ENCODE results near the gene RAD51D.
"Not testable (repeated sequence)": the region's sequence is repeated elsewhere in the genome, so short reads cannot be mapped to it uniquely, and the experiment has no call there.

The RAD51D gene

DNA sequence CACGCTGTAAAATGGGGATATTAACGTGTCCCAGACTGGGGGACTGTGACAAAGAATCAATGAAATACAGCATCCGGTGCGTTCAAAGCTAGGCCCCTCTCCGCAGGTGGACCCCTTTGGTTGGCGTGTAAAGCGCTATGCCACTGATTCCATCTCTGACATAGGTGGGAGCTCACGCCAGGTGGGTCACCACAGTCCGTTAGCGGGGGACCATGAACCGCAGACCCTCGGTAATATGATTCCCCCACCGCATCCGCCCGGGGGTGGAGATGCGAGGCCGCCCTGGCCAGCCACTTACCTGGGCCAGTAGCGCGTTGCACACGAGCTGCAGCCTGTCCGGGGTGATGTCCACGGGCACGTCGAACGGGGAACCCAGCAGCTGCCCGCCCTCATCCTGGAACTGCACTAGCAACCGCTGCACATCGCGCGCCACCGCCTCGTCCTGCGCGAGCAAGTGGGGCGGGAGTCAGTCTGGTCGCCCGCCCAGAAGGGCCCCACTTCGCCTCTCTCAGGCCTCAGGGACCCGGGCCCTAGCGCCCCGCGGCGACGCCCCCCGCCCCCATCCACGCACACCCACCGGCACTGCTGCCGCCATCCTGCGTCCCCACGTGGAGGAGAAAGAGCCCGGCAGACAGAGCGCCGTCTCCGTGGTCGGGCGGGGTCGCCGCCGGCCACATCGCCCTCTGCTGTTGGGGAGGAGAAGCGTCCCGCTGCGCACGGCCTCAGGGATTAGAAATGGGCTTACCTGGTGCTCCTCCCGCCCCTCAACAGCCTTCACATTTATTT, 22.2 kb upstream of the RAD51D start, which contains the start of gene NLE1:
Gene NLE1, minus strand, starts transcription at position 623 of the 786 bp plus-strand sequence. Its CDS starts 28 bp downstream, at position 595.
- peak; percentile 47 to 78 for DNase-seq

DNA sequence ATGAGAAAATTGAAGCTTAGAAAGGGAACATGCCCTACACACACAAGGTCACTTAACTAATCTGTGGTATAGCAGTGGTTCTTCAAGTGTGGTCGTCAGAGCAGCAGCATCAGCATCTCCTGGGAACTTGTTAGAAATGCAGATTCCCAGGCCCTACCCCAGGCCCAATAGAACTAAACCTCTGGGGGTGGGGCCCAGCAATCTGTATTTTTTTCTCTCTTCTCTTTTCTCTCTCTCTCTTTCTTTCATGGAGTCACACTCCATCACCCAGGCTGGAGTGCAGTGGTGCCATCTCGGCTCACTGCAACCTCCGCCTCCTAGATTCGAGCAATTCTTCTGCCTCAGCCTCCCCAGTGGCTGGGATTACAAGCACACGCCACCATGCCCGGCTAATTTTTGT, 18.6 kb upstream of the RAD51D start:
- DNase-seq: no peak

DNA sequence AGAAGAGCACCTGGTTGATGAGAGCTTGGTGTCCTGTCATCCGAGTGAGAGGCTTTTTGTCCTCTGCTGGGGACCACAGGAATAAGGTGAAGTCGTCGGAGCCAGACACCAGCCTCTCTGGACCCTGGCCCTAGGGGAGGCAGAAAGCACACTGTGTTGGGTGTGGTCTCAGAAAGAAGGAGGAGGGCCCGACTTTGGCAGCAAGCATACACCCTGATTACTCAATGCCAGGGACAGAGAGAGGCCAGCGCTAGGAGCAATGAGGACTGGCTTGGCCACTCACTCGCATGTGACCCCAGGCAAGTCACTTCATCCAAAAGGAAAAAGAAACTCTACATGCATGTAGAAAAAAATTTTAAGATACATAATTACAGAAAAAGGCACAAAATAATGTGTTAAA, 15.7 kb upstream of the RAD51D start:
- no peak for DNase-seq

- DNase-seq: no peak
These were observed 13.3 kb upstream of the RAD51D start for GRCh38 chr17:35132816-35133550.

- DNase-seq: no peak
These were observed 12.4 kb upstream of the RAD51D start for GRCh38 chr17:35132099-35132498.

- DNase-seq: no peak
These were observed 10.7 kb upstream of the RAD51D start for GRCh38 chr17:35130392-35130791.

DNA sequence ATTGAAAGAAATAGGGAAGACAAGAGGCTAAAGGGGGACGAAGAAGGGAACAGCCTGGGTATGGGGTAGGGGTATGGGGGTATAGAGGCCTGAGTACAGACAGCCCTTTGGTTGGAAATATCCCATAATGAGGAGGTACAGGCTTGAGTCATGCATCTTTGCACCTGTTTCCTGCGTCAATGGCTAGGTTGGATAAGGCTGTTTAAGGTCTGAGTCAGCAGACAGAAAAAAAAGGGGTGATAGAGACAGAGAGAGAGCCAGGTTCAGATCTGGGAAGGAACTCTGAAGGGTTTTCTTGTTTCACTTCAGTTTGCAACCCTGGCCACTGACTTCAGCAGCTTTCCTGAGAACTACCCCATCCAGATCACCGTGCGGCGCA, 10.3 kb upstream of the RAD51D start:
- DNase-seq: no peak

DNA sequence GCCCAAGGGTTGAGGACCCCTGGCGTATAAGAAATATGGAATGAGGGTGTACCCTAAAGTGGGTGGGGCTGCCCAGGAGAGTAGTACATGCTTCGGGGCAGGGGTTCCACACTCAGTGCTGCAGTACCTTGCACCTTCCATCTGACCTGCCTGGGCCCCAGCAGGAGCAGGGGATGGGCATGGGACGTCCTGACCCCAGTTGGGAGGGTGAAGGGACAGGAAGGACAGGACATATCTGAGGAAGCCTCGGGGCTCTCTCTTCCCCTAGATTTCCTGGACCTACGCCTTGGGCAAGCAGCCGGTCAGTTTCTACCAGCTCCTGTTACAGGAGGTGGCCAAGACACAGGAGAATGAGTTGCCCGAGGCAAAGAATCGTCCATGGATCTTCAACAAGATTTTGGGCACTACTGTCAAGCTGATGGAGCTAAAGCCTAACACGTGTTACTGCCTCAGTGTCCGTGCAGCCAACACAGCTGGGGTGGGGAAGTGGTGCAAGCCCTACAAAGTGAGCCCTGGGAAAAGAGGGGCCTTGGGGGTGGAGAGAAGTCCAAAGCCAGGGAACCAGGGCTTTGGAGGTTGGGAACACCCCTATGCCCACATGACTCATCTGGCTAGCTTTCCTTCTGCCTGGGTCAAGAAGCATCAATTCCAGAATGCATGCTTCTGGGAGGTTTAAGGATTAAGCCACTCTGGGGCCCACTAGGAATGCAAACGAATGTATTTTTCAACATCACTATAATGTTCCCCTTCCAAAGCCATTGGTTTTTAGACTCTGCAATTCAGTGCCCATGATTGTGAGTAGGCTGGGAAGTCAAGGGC, 9.7 kb upstream of the RAD51D start:
- no peak for DNase-seq

DNA sequence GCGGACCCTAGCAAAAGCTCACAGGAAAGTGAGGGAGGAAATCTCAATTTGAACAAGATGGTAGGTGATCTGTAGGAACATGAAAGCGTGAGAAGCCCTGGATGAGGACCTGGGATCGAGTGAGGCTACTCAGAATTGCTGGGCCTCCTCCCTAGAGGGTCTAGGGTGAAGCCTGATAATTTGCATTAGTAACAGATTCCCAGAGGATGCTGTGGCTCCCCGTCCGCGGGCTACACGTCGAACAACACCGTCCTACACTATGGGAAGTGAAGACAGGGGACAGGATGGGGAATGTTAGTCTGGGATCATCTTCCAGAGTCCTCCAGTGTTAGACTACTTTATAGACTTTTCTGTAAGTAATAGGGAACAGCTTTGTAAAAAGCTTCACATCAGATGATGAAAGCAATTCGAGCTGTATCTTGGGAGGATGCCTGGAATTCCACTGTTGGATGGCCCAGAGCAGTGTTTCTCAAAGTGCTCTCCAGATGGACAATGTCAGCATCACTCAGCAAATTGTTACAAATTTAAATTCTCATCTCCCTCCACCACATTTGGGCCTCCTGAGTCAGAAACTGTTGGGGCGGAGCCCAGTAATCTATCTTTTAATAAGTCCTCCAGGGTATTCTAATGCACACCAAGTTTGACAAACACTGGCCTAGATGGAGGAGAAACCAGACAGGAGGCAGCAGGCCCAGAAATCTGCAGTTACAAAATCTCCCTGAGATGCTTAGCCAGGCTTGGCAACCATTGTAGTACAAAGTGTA, 8.3 kb upstream of the RAD51D start:
- DNase-seq: no peak

- DNase-seq: no peak
These were observed 1.7 kb upstream of the RAD51D start, which contains the start of gene FNDC8 for GRCh38 chr17:35121315-35121714. Gene FNDC8, plus strand, starts transcription at chr17:35121615. Its CDS starts 79 bp downstream, at chr17:35121694.

GRCh38 chr17:35117984-35118383, 1.7 kb downstream of the RAD51D start:
- DNase-seq: peak; percentile 23 to 52

GRCh38 chr17:35116845-35117244, 2.8 kb downstream of the RAD51D start:
- no peak for DNase-seq

GRCh38 chr17:35110791-35111190, 8.9 kb downstream of the RAD51D start:
- not testable (repeated sequence) for DNase-seq

DNA sequence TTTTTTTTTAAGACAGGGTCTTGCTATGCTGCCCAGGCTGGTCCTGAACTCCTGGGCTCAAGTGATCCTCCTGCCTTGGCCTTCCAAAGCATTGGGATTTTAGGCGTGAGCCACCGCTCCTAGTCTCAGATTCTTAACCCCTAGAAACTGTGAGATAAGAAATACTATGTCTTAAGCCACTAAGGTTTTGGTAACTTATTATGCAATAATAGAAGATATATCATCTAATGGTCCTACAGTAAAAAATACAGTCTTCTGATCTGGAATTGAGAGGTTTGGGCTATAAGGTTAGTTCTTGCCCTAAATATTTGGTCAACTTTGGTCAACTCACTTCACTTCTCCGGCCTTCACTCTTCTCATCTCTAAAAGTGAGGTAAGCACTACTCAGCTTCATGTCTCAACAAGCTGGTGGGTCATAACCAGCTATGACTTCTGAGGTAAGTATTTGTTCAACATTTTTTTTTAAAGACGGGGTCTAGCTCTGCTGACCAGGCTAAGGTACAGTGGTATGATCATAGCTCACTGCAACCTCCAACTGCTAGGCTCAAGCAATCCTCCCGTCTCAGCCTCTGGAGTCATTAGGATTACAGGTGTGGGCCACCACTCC, 14.7 kb downstream of the RAD51D start:
- DNase-seq: no peak

GRCh38 chr17:35103271-35103670, 16.4 kb downstream of the RAD51D start:
- no peak for DNase-seq

GRCh38 chr17:35101725-35102124, 17.9 kb downstream of the RAD51D start:
- DNase-seq: no peak

DNA sequence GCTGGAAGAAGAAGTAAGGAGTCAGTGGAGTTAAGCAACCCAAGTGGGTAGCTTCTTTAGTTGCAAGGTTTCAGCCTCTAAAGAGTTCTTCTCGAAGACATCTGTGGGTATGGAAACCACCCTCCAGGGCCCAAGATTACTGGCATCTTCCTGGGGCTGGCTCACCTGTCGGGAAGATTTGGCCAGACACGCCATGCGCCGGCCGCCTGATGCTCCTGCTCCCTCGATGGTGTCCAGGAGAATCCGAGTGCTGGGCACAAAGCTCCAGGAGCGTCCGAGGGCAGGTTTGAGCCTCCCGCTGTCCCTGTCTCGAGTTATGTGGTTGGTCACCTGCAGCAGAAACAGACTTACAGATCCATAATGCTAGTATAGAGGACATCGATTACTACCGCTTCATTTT, 18.6 kb downstream of the RAD51D start:
- no peak for DNase-seq

DNA sequence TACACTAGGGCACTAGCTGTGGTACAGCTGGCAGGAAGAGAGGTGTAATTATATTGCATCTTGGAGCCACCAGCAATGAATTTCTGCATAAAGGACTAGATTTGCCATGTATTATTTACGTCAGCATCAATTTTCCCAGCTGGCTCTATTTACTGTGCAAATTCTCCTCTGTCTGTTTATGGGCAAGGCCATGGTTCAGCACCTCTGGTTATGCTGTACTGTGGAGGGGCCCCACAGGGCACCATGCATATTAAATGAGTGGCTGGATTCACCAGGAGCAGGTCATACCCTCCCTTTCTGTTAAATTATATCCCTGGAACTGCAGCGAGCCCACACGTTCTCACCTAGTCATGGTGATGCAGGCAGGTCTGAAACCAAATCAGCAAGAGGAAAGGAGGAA, 19.8 kb downstream of the RAD51D start:
- no peak for DNase-seq

DNA sequence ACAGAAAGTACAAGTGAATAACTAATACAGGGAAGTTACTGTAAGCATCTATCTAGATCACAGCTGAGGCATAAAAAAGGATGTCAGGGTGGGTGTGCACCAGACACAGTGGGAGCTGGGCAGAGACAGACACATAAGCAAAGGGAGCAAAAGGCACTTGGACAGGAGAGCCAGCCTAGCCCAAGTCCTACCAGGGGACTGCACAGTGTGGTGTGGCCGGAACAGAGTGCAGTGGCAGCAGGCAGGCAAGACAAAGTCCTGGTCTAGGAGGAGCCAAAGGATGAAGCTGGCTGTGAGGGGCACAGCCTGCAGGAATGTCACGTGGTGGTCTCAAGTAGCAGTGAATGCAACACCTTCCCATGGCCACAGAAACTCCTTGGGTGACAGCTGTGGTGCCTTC, 21.9 kb downstream of the RAD51D start:
- no peak for DNase-seq

GRCh38 chr17:35095741-35096140, 23.9 kb downstream of the RAD51D start:
- DNase-seq: no peak

DNA sequence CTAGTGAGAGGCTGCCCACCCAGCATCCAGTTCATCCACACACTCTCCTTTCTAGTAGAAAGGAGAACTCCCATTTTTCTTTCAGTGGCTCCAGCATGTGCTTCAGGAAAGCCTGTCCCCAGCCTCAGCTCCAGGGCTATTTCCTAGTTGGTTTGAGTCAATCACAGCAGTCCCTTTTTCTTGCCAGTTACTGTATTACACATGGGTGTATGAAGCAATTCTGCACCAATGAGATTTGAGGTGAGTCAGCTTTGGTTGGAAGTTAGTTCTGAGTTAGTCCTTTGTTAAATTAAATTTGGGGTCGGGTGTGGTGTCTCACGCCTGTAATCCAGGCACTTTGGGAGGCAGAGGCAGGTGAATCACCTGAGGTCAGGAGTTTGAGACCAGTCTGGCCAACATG, 24.8 kb downstream of the RAD51D start:
- peak in 1 of 2 experiments; percentile 8 for DNase-seq

- DNase-seq: not testable (repeated sequence)
These were observed 29.0 kb downstream of the RAD51D start for GRCh38 chr17:35090707-35091106.
